GM19025 (cell line): ENCODE results near the gene RBP4.

Experiments
- ATAC-seq: cut with Tn5 transposase; IDR thresholded peaks from one replicate; pipeline ENCODE4 v1.9.1; 2021; ENCODE audit warnings: mild to moderate bottlenecking, low read depth, moderate library complexity; ENCODE audit not compliant: unreplicated experiment

Gene RBP4

DNA sequence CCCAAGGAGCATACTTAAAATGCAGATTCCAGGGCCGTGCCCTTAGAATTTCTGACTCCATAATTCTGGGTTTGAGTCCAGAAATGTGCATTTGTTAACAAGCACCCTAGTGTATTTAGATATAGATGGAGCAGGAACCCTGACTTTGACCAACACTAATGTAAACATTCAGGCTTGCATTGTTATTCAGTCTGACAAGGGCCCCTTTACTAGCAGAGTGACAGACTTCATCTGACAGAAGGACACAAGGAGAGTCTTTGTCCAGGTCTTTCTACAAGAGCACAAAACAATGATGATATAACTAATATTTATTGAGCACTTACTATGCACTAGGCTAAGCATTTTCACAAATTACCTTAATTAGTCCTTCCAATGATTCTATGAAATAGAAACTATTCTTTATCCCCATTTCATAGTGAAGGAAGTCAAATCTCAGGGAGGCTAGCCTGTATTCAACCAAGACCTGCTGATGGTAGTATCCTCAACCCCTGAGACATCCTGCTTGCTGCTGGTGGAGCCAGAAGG lies 3.9 kb downstream of the RBP4 start:
- no peak for ATAC-seq

DNA sequence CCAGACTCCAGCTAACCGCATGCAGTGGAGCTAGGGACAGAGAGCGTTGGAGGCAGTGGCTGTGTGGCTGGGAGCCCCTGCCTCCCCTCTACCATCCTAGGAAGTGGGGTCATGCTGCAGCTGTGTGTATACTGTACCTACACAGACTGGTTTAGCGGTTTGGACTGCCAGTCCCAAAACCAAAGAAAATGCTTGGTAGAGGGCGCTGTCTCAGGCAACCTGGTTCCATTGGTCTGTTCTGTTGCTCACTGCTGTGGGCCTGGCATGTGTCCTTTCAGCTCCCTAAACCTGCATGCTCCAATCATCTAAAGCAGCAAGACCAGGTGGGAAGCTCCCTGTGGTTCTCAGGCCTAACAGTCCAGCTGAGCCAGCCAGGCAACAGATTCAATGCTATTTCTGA lies 4.5 kb downstream of the RBP4 start:
- no peak for ATAC-seq

DNA sequence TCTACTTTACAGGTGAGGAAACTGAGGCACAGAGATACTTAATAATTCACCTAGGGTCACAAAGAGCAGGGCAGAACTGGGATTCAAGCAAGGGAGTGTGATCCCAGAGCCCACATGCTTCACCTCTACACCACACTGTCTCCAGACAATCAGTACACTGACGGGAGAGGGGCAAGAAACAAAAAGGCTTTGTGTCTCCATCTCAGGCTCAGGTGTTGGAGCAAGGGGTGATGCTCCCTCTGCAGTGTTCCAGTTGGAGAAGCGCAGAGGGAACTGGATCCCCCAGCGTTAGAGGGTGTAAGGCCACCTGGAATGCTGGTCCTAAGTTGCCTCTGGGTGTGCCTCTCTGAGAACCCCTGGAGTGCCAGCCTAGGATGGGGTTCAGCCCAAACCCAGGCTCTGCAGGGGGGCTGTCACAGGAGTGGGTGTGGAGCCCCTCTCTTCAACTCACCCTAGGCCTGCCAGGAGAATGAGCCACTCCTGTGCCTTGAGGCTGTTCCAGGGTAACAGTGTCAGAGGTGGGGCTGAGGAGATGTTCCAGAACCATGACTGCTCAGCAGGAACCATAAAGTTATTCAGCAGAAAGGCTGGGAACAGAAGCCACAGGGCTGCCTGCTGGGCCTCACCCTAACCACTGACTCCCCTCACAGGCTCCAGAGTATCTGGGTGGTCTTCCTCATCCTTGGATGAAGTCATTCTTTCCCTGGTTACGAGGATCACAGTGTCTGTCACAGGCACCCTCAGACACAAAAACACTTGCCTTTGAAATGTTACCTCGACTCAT lies 5.5 kb downstream of the RBP4 start:
- ATAC-seq = no peak

DNA sequence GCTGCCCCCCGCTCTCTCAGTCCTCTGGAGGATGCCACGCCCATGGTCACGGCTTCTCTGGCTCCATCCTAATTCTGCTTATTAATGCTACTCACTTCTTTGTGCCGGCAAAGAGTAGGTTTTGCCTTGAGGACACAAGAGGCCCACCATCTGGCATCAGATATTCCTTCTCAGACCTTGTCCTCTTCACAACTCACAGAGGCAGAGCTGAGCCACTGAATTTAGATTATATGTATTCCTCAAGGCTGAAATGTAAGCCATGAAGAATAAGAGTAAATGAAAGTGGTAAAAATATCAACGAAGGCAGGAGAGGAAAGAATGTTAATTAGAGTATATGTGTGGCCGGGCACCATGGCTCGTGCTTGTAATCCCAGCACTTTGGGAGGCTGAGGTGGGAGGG lies 6.5 kb downstream of the RBP4 start:
- ATAC-seq = no peak

DNA sequence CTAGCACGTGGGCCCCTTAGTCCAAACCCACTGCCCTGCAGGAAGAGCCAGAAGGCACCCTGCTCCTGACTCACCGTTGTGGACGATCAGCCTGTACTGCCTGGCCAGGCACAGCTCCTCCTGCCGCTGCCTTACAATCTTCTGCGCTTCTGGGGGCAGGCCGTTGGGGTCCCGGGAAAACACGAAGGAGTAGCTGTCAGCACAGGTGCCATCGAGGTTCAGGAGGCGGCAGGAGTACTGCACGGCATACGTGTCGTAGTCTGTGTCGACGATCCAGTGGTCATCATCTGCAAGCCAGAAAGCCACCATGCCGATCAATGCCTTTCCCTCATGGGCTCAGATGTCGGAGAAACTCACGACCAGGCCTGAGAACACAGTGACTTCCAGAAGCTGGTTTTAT lies 7.3 kb downstream of the RBP4 start:
- no peak for ATAC-seq

DNA sequence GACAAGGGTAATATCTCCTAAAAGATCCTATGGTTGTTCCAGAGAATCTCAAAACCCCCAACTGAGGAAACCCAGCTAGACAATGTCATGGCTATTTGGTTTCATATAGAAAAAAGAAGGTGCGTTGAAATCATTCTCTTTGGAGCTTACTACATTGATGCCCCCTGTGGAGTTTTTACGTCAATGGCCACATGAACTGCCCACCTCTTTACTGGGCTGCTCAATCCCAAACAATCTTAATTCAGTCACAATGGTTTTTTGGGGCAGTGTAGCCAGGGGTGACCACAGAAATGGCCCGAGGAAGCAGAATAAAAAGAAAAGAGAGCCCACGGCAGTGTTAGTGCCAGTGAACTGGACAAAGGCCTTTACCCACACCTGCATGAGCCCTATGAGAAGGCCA lies 7.8 kb downstream of the RBP4 start:
- ATAC-seq = no peak

DNA sequence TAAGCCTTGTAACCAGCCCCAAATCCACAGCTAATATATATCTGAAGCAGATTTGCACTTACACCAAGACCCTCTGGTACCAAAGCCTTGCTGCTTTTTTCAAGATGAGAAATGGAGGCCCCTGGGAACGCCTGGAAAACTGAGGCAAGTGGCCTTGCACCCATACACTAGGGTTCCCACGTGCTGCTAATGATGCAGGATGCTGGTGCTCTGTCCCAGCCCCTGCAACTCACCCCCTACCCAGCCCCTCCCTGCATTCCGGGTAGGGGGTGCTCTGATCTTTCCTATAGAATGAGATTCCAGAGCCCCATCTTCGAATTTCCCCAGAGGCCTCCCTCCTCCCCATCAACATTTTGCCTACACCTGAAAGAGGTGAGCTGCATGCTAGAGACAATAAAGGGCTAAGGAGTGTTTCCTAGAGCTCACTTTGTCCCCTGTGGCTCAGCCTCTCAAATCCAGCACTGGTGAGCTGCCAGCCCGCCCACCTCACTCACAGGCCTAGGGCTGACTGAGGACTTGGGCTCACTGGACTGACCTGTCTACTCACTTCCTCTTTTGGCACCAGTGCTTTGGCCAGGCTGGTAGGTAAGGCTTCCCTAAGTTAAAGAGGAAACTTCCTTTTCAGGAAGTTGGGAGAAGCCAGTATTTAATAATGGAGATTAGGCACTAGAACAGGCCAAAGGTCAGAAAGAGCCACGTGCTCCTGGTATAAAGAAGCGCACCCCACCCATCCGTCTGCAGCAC lies 9.8 kb downstream of the RBP4 start:
- ATAC-seq = no peak

DNA sequence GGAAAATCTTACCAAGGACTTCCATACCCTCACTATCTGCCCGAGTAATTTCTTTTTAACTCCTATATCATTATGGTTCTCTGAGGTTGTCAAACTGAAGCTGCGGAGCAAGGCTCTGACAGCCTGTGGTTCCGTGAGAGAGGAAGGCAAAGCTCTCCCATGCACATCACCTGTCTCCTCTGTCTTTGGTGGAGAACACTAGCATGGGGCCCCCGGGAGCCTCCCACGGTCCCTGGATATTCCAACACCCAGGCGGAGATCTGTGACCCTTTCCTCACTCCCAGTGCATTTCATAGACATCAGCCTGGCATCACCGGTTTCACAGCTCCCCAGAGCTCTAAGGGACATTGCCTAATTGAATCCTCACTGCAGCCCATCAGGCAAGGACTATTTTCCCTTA lies 10.4 kb downstream of the RBP4 start:
- no peak for ATAC-seq

DNA sequence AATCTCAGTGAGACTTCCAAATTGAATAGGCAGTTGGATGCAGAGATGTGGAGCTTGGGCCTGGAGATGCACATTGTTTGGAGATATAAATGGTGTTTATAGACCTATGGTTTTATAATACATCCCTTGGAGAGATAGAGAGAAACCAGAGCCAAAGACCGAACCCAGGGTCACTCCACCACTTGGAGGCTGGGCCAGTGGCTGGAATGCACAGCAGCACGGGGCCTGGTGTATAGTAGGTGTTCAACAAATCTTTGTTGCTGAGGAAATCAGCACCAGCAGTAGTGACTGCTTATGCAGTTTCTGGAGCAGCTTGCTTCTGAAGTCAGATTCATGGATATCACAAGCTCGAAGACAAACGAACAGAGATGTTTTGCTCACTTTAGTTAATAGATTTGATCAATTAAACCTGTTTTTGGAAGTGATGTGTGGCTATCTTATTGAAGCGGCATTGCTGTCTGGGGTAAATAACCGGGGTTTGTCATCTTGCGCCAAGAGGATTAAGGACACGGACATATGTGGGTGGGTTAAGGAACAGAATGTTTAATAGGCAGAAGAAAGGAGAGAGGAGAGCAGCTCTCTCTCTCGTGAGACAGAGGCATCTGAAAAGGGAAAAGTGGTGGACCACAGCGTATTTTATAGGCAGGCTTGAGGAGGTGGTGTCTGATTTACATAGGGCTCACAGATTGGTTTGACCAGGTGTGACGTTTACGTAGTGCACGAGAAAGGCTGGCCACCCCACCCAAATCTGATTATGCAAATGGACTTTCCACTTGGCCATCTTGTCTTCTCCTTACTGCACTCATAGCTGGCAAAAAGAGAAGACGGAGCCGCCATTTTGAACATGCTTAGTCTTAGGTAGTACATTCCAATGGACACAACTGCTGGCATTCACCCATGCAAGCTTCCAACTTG lies 11.1 kb downstream of the RBP4 start:
- no peak for ATAC-seq

DNA sequence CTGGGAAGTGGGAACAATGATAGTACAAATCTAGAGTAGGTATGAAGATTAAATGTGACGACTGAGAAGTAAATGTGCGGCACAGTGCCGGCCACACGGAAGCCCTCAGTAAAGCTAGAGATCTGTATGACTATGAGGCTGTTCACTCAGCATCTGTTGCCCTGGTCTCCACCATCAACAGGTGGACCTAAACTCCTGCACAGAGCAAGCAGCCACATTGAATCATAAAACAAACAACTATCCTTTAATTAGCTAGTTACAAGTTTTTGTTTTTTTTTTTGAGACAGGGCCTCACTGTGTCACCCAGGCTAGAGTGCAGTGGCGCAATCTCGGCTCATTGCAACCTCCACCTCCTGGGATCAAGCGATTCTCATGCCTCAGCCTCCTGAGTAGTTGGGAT lies 16.6 kb downstream of the RBP4 start:
- ATAC-seq = no peak

DNA sequence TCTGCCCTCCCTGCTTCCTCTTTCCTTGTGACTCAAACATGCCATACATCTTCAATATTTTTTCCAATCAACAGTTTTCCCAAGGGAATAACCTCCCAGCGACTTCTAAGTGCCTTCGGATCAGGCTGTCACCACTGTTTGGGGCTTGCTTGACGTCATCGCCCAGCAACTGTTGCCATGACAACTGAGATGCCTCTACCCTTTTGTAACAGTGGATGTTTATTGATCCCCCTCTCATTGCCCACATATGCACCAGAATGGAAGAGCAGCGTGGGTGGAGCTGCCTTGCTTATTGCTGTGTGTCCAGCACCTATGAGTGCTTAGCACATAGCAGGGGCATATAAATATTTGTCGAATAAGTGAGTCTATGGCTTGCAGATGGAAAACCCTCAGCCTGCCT lies 20.2 kb downstream of the RBP4 start:
- no peak for ATAC-seq

DNA sequence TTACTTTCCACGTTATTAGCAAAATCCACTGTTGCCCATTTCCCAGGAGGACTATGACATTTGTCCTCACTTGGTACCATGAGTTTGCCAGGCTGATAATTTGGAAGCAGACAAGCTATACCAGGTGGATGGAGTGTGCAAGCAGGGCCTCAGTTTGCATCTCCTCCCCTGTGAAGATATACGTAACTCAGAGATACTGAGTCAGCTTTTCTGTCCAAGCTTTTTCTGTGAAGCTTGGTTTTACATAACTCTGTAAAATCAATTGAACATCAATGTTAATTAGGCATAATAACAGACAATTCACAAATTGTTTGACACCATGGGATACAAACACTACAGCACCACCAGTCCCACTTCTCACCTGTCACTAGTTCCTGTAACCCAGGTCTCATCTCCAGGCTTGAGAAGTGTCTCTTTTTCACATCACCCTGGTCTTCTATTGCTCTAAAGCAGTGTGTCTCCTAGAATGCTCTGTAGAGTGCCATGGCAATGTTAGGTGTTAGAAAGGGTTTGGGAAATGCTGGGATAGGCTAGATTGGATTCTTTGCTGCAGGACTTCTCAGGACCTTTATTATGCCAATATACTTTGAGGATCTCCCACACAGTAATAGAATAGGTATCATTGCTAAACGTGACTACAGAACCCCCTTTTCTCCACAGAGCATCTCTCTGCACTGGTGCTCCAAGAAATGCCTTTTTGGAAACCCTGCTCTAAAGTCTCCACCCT lies 20.9 kb downstream of the RBP4 start:
- no peak for ATAC-seq

DNA sequence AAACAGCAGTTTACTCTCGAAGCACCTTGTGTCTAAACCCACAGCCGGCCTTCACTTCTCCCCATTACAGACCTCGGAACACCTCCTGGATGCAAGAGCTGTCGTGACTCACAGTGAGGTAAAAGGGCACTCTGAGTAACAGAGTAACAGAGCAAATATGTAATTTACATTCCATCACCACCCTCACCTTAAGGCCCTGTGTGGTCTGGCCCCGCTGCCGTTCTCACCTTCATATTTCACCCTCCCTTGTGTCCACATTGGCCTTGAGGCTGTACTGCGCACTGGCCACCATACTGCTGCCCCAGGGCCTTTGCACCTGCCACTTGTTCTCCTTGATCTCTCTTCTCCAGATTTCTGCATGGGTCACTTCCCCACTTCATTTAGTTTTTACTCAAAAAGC lies 21.9 kb downstream of the RBP4 start:
- no peak for ATAC-seq

DNA sequence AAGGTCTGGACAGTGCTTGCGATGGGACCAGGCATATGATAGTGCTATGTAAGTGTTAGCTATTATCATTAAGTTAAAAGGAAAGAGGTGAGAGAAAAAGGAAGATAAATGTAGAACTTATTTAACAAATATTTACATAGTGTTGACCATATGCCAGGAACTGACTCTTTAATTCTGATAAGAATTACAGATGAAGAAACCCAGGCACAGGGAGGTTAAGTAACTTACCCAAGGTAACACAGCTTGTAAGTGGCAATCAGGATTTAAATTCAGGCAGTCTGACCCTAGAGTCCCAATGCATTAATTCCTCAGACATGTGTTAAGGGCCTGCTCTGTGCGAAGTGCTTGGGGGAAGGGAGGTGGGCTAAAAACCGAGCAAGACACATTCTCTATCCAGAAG lies 23.5 kb downstream of the RBP4 start:
- ATAC-seq = no peak

DNA sequence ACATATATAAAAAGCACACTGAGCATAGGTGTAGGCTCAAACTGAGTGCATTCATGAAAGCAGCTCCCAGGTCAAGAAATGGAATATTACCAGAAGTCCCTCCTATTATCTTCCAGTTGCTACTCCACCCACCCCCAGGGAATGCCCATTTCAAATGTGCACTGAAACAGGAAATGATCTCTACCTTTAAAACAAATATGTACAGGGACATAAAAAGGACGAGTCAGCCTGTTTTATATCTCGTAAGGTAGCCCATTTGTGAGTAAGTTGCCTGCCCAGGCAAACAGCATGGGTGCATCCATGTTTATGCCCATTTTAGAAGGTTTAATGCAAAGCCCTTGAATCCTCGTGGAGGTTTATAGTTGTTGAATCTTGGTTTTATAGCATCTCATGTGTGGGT lies 24.1 kb downstream of the RBP4 start:
- ATAC-seq = no peak

DNA sequence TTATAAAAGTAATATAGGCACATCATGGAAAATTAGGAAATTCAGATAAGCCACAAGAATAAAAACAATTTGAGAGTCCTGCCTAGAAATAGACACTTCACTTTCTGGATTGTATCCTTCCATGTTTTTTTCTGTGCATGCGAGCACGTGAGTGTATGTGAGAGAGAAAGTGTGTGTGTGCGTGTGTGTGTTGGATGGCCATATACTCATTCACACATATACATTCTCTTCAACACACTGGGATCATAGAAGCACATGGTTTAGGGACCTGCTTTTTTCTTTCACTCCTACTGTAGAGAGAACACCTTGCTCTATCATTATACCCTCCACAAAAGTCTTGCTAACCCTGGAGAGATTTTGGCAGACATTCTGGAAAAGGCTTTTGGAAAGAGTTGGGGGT lies 27.1 kb downstream of the RBP4 start:
- no peak for ATAC-seq

DNA sequence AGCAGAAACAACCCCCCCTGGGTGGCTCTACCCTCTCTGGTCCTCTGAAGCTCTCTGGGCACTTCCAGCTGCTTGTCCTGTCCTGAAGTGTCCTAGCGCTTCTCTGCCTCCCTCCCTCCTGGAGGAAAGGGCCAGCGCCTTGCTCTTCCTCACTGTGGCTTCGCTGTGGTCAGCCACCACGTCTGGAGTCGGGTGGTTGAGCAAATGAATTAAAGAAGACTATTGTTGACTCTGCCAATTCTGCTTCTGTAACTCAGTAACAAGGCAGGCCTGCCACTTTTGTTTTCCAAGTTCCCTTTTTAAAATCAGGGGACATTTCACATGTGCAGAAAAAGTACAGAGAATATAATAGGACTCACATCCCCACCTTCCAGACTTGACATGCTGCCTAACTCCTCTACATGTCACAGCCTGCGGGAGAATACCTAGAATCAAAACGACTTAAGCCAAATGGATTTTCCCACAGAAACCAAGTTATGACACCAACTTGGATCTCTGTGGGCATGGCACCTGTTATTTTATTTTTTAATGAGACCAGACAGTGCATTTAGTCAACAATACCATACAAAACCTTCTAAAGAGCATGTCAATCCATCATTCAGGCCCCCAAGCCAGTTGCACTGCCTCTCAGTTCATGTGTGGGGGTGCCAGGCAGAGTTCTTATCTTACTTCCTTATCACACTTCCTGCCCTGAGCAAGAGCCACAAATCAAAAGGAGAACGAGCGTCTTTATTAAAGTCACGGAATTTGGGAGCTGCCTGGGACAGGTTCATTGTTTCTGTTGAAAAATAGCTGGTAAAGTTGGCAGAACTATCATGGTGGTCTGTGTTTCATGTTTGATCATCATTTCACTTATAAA lies 27.8 kb downstream of the RBP4 start:
- ATAC-seq = no peak

DNA sequence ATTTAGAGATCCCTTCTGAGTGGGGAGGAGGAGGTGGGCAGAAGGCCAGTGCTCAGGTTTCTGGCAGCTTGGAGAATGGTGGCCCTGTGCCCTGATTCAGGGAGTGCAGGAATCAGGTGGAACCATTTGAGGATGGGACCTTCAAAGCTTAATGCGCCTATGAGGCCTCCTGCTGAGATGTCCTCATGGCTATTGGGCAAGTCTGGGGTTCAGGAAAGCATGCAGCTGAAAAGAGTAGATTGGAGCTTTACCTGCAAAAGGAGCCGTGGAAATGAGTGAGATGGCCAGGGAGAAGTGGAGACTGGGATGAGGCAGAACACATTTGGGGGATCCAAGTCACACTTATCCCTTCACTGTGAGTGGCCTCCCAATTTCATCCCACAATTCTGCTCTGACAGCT lies 28.4 kb downstream of the RBP4 start:
- ATAC-seq = no peak

DNA sequence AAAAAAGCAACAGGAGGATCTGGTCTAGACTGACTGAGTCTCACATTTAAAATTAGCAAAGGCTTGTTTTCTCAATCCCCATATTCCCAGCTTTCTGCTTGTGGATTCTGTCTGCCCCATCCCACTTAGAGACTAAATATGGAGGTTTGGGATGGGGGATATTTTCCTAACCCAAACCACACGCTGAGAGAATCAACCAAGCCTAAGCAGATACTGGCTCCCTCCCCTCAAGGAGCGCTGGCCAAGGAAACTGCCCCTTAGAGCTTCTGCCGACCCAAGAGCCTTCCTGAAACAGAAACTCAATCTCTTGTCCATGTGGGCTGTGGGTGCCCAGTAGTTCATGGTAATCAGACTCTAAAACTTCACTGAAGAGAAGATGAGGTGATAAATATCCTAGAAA lies 30.7 kb downstream of the RBP4 start:
- no peak for ATAC-seq

DNA sequence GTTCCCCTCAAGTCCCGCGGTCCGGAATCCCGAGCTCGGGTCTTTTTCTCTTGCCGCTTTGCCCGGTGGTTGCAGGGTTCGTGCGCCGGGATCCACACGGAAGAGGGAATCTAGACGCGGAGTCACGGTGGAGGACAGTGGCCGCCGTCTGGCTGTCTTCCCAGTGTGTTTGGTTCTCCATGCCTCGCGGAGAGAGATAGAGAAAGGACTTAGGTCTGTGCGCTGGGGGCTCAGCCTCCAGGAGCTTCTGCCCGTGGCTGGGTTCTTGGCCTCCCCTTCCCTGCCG lies 33.0 kb downstream of the RBP4 start:
- ATAC-seq = no peak
